HEK293 (cell line): ENCODE measurements around the gene CARD10.
A peak's percentile ranks its signal among the peaks of the same experiment; 100 is the strongest.

Experiments used
- PATZ1 ChIP-seq: fragments of 450-650 bp; formaldehyde crosslinking; IDR thresholded peaks from 2 replicates; pipeline ENCODE4 v1.5.1; 2016; ENCODE audit warnings: missing biosample characterization, missing genetic modification characterization
- ZNF341 ChIP-seq: fragments of 450-650 bp; formaldehyde crosslinking; IDR thresholded peaks from 2 replicates; pipeline ENCODE4; 2016; ENCODE audit warnings: low read depth, missing biosample characterization, missing genetic modification characterization
- ZNF350 ChIP-seq: fragments of 450-650 bp; formaldehyde crosslinking; IDR thresholded peaks from 2 replicates; pipeline ENCODE4 v1.5.0; 2017; ENCODE audit warnings: missing biosample characterization, mild to moderate bottlenecking, missing genetic modification characterization
- TF ChIP-seq, protein P1 (sequence below): fragments of 450-650 bp; formaldehyde crosslinking; IDR thresholded peaks from 2 replicates; pipeline ENCODE4 v1.5.1; 2016; ENCODE audit warnings: missing biosample characterization, missing genetic modification characterization
- TF ChIP-seq, protein P2 (sequence below): fragments of 450-650 bp; formaldehyde crosslinking; IDR thresholded peaks from 2 replicates; pipeline ENCODE4 v1.5.0; 2017; ENCODE audit warnings: missing biosample characterization, missing genetic modification characterization, borderline replicate concordance

DNA sequence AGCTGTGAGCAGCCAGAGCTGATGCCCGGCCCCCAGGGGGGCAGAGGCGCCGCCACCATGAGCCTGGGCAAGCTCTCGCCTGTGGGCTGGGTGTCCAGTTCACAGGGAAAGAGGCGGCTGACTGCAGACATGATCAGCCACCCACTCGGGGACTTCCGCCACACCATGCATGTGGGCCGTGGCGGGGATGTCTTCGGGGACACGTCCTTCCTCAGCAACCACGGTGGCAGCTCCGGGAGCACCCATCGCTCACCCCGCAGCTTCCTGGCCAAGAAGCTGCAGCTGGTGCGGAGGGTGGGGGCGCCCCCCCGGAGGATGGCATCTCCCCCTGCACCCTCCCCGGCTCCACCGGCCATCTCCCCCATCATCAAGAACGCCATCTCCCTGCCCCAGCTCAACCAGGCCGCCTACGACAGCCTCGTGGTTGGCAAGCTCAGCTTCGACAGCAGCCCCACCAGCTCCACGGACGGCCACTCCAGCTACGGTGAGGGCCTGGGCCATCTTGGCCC, 47.2 kb upstream of the CARD10 start:
- TF ChIP-seq, protein P1, sequence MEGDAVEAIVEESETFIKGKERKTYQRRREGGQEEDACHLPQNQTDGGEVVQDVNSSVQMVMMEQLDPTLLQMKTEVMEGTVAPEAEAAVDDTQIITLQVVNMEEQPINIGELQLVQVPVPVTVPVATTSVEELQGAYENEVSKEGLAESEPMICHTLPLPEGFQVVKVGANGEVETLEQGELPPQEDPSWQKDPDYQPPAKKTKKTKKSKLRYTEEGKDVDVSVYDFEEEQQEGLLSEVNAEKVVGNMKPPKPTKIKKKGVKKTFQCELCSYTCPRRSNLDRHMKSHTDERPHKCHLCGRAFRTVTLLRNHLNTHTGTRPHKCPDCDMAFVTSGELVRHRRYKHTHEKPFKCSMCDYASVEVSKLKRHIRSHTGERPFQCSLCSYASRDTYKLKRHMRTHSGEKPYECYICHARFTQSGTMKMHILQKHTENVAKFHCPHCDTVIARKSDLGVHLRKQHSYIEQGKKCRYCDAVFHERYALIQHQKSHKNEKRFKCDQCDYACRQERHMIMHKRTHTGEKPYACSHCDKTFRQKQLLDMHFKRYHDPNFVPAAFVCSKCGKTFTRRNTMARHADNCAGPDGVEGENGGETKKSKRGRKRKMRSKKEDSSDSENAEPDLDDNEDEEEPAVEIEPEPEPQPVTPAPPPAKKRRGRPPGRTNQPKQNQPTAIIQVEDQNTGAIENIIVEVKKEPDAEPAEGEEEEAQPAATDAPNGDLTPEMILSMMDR (tag by site-specific recombination) = no peak
- TF ChIP-seq PATZ1 (peak; percentile 40; the same call in 1 of the 2 replicates), ZNF350 (tag by site-specific recombination) (no peak), ZNF341 (tag by site-specific recombination) (no peak)
- TF ChIP-seq, protein P2, sequence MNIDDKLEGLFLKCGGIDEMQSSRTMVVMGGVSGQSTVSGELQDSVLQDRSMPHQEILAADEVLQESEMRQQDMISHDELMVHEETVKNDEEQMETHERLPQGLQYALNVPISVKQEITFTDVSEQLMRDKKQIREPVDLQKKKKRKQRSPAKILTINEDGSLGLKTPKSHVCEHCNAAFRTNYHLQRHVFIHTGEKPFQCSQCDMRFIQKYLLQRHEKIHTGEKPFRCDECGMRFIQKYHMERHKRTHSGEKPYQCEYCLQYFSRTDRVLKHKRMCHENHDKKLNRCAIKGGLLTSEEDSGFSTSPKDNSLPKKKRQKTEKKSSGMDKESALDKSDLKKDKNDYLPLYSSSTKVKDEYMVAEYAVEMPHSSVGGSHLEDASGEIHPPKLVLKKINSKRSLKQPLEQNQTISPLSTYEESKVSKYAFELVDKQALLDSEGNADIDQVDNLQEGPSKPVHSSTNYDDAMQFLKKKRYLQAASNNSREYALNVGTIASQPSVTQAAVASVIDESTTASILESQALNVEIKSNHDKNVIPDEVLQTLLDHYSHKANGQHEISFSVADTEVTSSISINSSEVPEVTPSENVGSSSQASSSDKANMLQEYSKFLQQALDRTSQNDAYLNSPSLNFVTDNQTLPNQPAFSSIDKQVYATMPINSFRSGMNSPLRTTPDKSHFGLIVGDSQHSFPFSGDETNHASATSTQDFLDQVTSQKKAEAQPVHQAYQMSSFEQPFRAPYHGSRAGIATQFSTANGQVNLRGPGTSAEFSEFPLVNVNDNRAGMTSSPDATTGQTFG (tag by site-specific recombination) = no peak
